GM10847 (cell line): ENCODE data around the gene OST4.

Experiments used
- POLR2A ChIP-seq: IDR thresholded peaks from 2 replicates; pipeline ENCODE4 v1.6.1; 2011; ENCODE audit not compliant: insufficient read length; ENCODE audit errors: extremely low read depth

OST4 gene

GRCh38 chr2:27029051-27029450 is 42.4 kb downstream of the OST4 start:
- TF ChIP-seq POLR2A = no peak

- no peak for TF ChIP-seq POLR2A
Observed at GRCh38 chr2:27027211-27027651, 44.2 kb downstream of the OST4 start.

- TF ChIP-seq POLR2A = no peak
Observed at GRCh38 chr2:27025861-27026851, 45.3 kb downstream of the OST4 start.

GRCh38 chr2:27025281-27025800 is 46.1 kb downstream of the OST4 start:
- TF ChIP-seq POLR2A = no peak

- TF ChIP-seq POLR2A = no peak
Observed at GRCh38 chr2:27024812-27025211, 46.6 kb downstream of the OST4 start.

- TF ChIP-seq POLR2A = no peak
Observed at GRCh38 chr2:27024188-27024587, 47.3 kb downstream of the OST4 start.

GRCh38 chr2:27023740-27024139 is 47.7 kb downstream of the OST4 start:
- no peak for TF ChIP-seq POLR2A

- no peak for TF ChIP-seq POLR2A
Observed at GRCh38 chr2:27021253-27022049, 50.0 kb downstream of the OST4 start.
